C4-2B (cell line): Measurements from ENCODE around the gene TEX52.

ENCODE experiments used
- H3K27ac ChIP-seq: fragments of 450-650 bp; 2 replicates; pipeline ENCODE4 v1.5.1; 2017
- CTCF ChIP-seq: fragments of 450-650 bp; conservative IDR thresholded peaks from 2 replicates; pipeline ENCODE4 v1.5.1; 2017; ENCODE audit warnings: mild to moderate bottlenecking
- ZFX ChIP-seq: fragments of 450-650 bp; IDR thresholded peaks from 2 replicates; pipeline ENCODE4 v1.6.1; 2017

The TEX52 gene

GRCh38 chr12:2836574-2836973, 20.3 kb downstream of the TEX52 start:
- TF ChIP-seq ZFX (no peak), CTCF (no peak)
- H3K27ac ChIP-seq = no peak overlapping the region

GRCh38 chr12:2835691-2836403, 21.0 kb downstream of the TEX52 start:
- H3K27ac ChIP-seq = no peak overlapping the region

GRCh38 chr12:2834581-2835491, 22.0 kb downstream of the TEX52 start, which contains the start of gene NRIP2:
NRIP2 (minus strand) TSS chr12:2835035; CDS start chr12:2834983, 52 bp downstream.
- no peak for TF ChIP-seq CTCF
- TF ChIP-seq ZFX = no peak
- no peak within 1 kb of the TSS for H3K27ac ChIP-seq

More at GRCh38 chr12:2835691-2836403, 21.0 kb downstream of the TEX52 start:
- TF ChIP-seq CTCF (no peak), ZFX (no peak)

- H3K27ac ChIP-seq = no peak overlapping the region
- no peak for TF ChIP-seq ZFX
- no peak for TF ChIP-seq CTCF
Measured at GRCh38 chr12:2833810-2834209, 23.0 kb downstream of the TEX52 start.

GRCh38 chr12:2833327-2833726, 23.5 kb downstream of the TEX52 start:
- no peak overlapping the region for H3K27ac ChIP-seq
- TF ChIP-seq CTCF = no peak
- no peak for TF ChIP-seq ZFX

GRCh38 chr12:2832550-2833127, 24.2 kb downstream of the TEX52 start:
- no peak for TF ChIP-seq ZFX
- TF ChIP-seq CTCF = no peak
- H3K27ac ChIP-seq = no peak overlapping the region
